GM12873 (cell line): ENCODE results near the gene GNPDA1.

Experiments used
- CTCF ChIP-seq: IDR thresholded peaks from 2 replicates; pipeline ENCODE4 v1.5.1; 2012; ENCODE audit warnings: low read depth, mild to moderate bottlenecking, moderate library complexity, low read length, control low read depth; ENCODE audit not compliant: insufficient read depth; ENCODE audit errors: missing control alignments

Gene GNPDA1

GRCh38 chr5:142006363-142007236, 6.2 kb downstream of the GNPDA1 start:
- TF ChIP-seq CTCF, result no peak

GRCh38 chr5:142003266-142003800, 9.5 kb downstream of the GNPDA1 start:
- TF ChIP-seq CTCF, result no peak

- peak; percentile 29 for TF ChIP-seq CTCF
These were observed 11.9 kb downstream of the GNPDA1 start for GRCh38 chr5:142000704-142001484.

GRCh38 chr5:142000173-142000572, 12.7 kb downstream of the GNPDA1 start:
- TF ChIP-seq CTCF, result no peak

GRCh38 chr5:141997358-141997960, 15.4 kb downstream of the GNPDA1 start:
- TF ChIP-seq CTCF, result no peak

- no peak for TF ChIP-seq CTCF
These were observed 17.2 kb downstream of the GNPDA1 start for GRCh38 chr5:141995656-141996055.

- no peak for TF ChIP-seq CTCF
These were observed 18.2 kb downstream of the GNPDA1 start for GRCh38 chr5:141994511-141995136.
